GOT3 (cell line): ENCODE results near the gene SURF4.

Experiments used
- DNase-seq: peaks from one replicate; lab custom pipeline; 2025; ENCODE audit warnings: mixed read lengths; lab: John Stamatoyannopoulos, UW

SURF4 gene

GRCh38 chr9:133374612-133375115, 1.2 kb downstream of the SURF4 start:
- DNase-seq, result no peak

- no peak for DNase-seq
Observed at GRCh38 chr9:133372144-133372543, 3.7 kb downstream of the SURF4 start.

- no peak for DNase-seq
Observed at GRCh38 chr9:133371261-133371711, 4.6 kb downstream of the SURF4 start.

GRCh38 chr9:133370685-133371084, 5.2 kb downstream of the SURF4 start:
- DNase-seq, result no peak

- DNase-seq, result no peak
Observed at GRCh38 chr9:133369933-133370332, 5.9 kb downstream of the SURF4 start.

GRCh38 chr9:133369422-133369821, 6.4 kb downstream of the SURF4 start:
- DNase-seq, result no peak

- no peak for DNase-seq
Observed at GRCh38 chr9:133368249-133368881, 7.5 kb downstream of the SURF4 start.

GRCh38 chr9:133367778-133368177, 8.1 kb downstream of the SURF4 start:
- no peak for DNase-seq

GRCh38 chr9:133367221-133367620, 8.6 kb downstream of the SURF4 start:
- no peak for DNase-seq

GRCh38 chr9:133366435-133366834, 9.4 kb downstream of the SURF4 start:
- no peak for DNase-seq

GRCh38 chr9:133362359-133363044, 13.4 kb downstream of the SURF4 start:
- no peak for DNase-seq

- no peak for DNase-seq
Observed at GRCh38 chr9:133361507-133362092, 14.3 kb downstream of the SURF4 start.

GRCh38 chr9:133360400-133361393, 15.2 kb downstream of the SURF4 start:
- DNase-seq, result no peak

- no peak for DNase-seq
Observed at GRCh38 chr9:133359399-133360175, 16.3 kb downstream of the SURF4 start.

GRCh38 chr9:133357656-133358055, 18.2 kb downstream of the SURF4 start:
- DNase-seq, result no peak

GRCh38 chr9:133356391-133357091, 19.3 kb downstream of the SURF4 start, which contains the start of the genes SURF1 and SURF2:
TSS of gene SURF1 (minus strand) at chr9:133356487. CDS start at chr9:133356453, 34 bp downstream.
TSS of gene SURF2 (plus strand) at chr9:133356550. CDS start at chr9:133356593, 43 bp downstream.
- peak; percentile 47 for DNase-seq

GRCh38 chr9:133355881-133356357, 19.9 kb downstream of the SURF4 start:
- DNase-seq, result no peak

GRCh38 chr9:133354766-133355165, 21.1 kb downstream of the SURF4 start:
- DNase-seq, result no peak

- DNase-seq, result no peak
Observed at GRCh38 chr9:133353548-133353947, 22.3 kb downstream of the SURF4 start.
